Endothelial cell (in vitro differentiated cells): Measurements from ENCODE around the gene TSPAN15. TPM values are rescaled to one million over a fixed set of nuclear protein-coding genes. Genes with fewer than 3 reads are reported as not detected.
A peak's percentile ranks its signal among the peaks of the same experiment; 100 is the strongest.

Source experiments
- DNase-seq: peaks from one replicate; pipeline ENCODE4 v3.0.0; 2021; ENCODE audit warnings: low spot score
- H3K27ac Mint-ChIP-seq: one replicate; pipeline ENCODE4 v1.8.0; 2021; ENCODE audit warnings: mixed read lengths, inconsistent platforms; ENCODE audit not compliant: unreplicated experiment
- H3K27me3 Mint-ChIP-seq: one replicate; pipeline ENCODE4 v1.8.0; 2021; ENCODE audit warnings: mild to moderate bottlenecking, moderate library complexity, mixed read lengths, inconsistent platforms; ENCODE audit not compliant: unreplicated experiment
- H3K36me3 Mint-ChIP-seq: one replicate; pipeline ENCODE4 v1.8.0; 2021; ENCODE audit warnings: mild to moderate bottlenecking, low read depth, mixed read lengths, inconsistent platforms; ENCODE audit not compliant: unreplicated experiment
- H3K4me1 Mint-ChIP-seq: one replicate; pipeline ENCODE4 v1.8.0; 2021; ENCODE audit warnings: mild to moderate bottlenecking, mixed read lengths, inconsistent platforms; ENCODE audit not compliant: unreplicated experiment
- H3K4me3 Mint-ChIP-seq: one replicate; pipeline ENCODE4 v1.8.0; 2021; ENCODE audit warnings: mild to moderate bottlenecking, mixed read lengths, inconsistent platforms; ENCODE audit not compliant: unreplicated experiment
- H3K9me3 Mint-ChIP-seq: one replicate; pipeline ENCODE4 v1.8.0; 2021; ENCODE audit warnings: mixed read lengths, inconsistent platforms; ENCODE audit not compliant: unreplicated experiment
- total RNA-seq: library from RNA; stranded (reverse); fragmentation: NEBNext Ultra II Directional; extraction: Animal tissue kit (Norgen Biotek cat#: 25700); gene quantifications from one replicate; pipeline ENCODE4 v1.2.1, GENCODE V29; 2021; ENCODE audit not compliant: unreplicated experiment
- TF ChIP-seq, protein P1 (sequence below): fragments of 200-600 bp; sonication (generic); IDR thresholded peaks from one replicate; pipeline ENCODE4 v1.5.0; 2021; ENCODE audit warnings: antibody characterized with exemption; ENCODE audit not compliant: unreplicated experiment

The TSPAN15 gene
- total RNA-seq, 1 donor from 2014 or later: 195 TPM

DNA sequence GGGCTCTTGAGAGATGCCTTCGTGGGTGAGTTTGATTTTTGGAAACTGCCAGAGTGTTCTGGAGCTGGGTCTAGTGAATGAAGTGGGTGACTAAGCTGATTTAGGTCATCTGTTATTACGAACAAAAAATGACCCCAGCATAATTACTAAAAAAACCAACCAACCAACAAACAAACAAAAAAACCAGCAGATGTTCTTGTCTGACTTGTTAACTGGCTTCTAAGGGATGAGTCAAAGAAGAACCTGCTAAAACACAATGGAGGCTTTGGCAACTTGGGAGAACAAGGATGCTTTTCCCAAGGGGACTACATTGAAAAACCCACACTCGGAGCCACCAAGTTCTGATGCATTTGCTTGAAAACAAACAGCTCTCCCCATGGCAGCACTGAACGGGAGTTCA is 46.0 kb upstream of the TSPAN15 start:
- no peaks in the 10 kb centered on the region for H3K9me3 Mint-ChIP-seq
- DNase-seq: no peak
- no peak overlapping the region for H3K27ac Mint-ChIP-seq
- TF ChIP-seq, protein P1, sequence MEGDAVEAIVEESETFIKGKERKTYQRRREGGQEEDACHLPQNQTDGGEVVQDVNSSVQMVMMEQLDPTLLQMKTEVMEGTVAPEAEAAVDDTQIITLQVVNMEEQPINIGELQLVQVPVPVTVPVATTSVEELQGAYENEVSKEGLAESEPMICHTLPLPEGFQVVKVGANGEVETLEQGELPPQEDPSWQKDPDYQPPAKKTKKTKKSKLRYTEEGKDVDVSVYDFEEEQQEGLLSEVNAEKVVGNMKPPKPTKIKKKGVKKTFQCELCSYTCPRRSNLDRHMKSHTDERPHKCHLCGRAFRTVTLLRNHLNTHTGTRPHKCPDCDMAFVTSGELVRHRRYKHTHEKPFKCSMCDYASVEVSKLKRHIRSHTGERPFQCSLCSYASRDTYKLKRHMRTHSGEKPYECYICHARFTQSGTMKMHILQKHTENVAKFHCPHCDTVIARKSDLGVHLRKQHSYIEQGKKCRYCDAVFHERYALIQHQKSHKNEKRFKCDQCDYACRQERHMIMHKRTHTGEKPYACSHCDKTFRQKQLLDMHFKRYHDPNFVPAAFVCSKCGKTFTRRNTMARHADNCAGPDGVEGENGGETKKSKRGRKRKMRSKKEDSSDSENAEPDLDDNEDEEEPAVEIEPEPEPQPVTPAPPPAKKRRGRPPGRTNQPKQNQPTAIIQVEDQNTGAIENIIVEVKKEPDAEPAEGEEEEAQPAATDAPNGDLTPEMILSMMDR: no peak
- H3K27me3 Mint-ChIP-seq: peaks cover 13% of the 10 kb centered on the region
- H3K36me3 Mint-ChIP-seq: peaks cover 32% of the 10 kb centered on the region
- peaks cover 17% of the 10 kb centered on the region for H3K4me1 Mint-ChIP-seq
- H3K4me3 Mint-ChIP-seq: no peak overlapping the region

DNA sequence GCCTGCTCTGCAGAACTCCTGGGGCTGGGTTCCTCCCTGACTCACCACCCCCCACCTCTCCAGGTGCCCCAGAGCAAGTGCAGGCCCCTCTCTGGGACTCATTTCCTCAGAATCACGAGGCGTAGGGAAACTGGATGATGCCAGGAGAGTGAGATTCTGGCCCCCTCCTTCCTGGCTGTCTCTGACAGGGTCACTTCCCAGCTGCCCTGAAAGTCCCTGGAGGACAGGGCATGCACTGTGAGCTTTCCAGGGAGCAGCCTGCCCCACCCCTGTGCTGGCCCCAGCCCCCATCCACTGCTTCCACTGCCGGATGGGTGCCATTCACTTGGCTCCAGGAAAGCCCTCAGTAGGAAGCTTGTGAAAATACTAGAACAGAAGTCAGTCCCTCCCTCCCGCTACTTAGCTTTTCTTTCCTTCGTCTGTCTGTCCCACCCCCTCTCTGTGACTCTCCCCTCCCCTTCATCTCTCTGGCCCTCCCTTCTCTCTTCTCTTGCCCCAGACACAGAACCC is 44.9 kb upstream of the TSPAN15 start:
- Mint-ChIP-seq H3K4me3 (no peak overlapping the region), H3K27me3 (peaks cover 14% of the 10 kb centered on the region), H3K36me3 (peaks cover 23% of the 10 kb centered on the region), H3K9me3 (no peaks in the 10 kb centered on the region), H3K27ac (peak overlapping the region; percentile 72), H3K4me1 (peaks cover 17% of the 10 kb centered on the region)
- DNase-seq: no peak
- TF ChIP-seq, protein P1: no peak

DNA sequence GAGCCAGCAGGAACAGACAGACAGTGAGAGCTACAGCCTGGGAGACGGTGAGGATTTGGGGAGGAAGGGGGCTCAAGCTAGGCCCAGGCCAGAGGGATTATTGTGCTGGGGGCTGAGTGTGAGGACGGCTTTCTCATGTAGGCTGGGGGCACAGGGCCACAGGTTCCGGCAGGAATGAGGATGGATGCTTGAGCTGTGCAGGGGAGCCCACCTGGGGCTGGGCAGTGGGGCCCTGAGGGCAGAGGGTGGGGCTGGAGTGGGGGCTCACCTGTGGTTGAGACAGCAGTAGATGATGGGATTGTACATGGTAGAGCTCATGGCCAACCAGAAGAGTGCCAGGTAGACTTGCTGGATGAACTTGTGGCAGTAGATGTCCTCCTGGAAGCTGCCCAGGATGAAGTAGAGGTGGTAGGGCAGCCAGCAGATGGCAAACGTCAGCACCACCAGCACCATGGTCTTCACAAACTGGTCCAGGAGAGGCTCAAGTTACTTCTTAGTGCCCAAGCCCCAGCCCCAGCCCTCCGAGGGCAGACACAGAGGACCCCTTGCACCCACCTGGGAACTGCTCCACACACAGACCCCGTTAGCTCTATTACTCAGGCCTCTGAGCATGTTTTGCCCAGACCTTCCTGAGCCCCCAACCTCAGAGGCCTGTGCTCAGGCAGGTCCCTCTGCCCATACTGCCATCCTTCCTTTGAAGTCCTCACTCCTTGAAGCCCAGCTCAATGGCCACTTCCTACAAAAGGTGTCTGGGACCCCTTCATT is 44.3 kb upstream of the TSPAN15 start:
- peaks cover 14% of the 10 kb centered on the region for H3K27me3 Mint-ChIP-seq
- no peak overlapping the region for H3K4me3 Mint-ChIP-seq
- H3K27ac Mint-ChIP-seq: peak overlapping the region; percentile 72
- TF ChIP-seq, protein P1: no peak
- peaks cover 17% of the 10 kb centered on the region for H3K4me1 Mint-ChIP-seq
- no peaks in the 10 kb centered on the region for H3K9me3 Mint-ChIP-seq
- H3K36me3 Mint-ChIP-seq: peaks cover 16% of the 10 kb centered on the region
- DNase-seq: no peak

GRCh38 chr10:69407621-69408301 is 43.5 kb upstream of the TSPAN15 start:
- H3K4me1 Mint-ChIP-seq: peaks cover 17% of the 10 kb centered on the region
- H3K4me3 Mint-ChIP-seq: no peak overlapping the region
- H3K36me3 Mint-ChIP-seq: peaks cover 11% of the 10 kb centered on the region
- TF ChIP-seq, protein P1: no peak
- H3K27me3 Mint-ChIP-seq: peaks cover 14% of the 10 kb centered on the region
- no peak overlapping the region for H3K27ac Mint-ChIP-seq
- DNase-seq: no peak
- H3K9me3 Mint-ChIP-seq: no peaks in the 10 kb centered on the region
